HepG2 (cell line): Measurements from ENCODE around the gene LLGL2. TPM values are rescaled to one million over a fixed set of nuclear protein-coding genes. Genes with fewer than 3 reads are reported as not detected.

Source experiments
- ATAC-seq: fragments of 200-7000 bp; cut with Tn5 transposase; 3 replicates; pipeline ENCODE4 v1.9.1; 2020; ENCODE audit warnings: mild to moderate bottlenecking, moderate library complexity
- BruUV-seq: library from RNA; stranded (reverse); fragments of 400-500 nt; replicated peaks from 2 replicates; lab custom pipeline; 2021; lab: Mats Ljungman, UMichigan
- CTCF ChIA-PET: fragments of 300-600 bp; formaldehyde crosslinking; extraction: SDS; loops from one replicate; lab custom pipeline; 2021; ENCODE audit warnings: low total read pairs, inconsistent platforms, low intra/inter-chr PET ratio; lab: Yijun Ruan, JAX
- POLR2A ChIA-PET: fragments of 350-600 bp; sonication (Branson Sonifier 250); formaldehyde crosslinking; loops from one replicate; lab custom pipeline; 2020; ENCODE audit warnings: antibody characterized with exemption, inconsistent platforms; lab: Yijun Ruan, JAX
- DNase-seq: peaks from one replicate; pipeline ENCODE4 v3.0.0-alpha.2; 2015; ENCODE audit warnings: low spot score
- FAIRE-seq: peaks from 3 replicates; lab custom pipeline; 2011; peaks lifted over from hg19 to GRCh38; lab: Jason Lieb, UNC
- H2AFZ ChIP-seq: one replicate; pipeline ENCODE4 v1.6.1; 2011; ENCODE audit warnings: low read length, inconsistent platforms
- H3K27ac ChIP-seq: fragments of 300-600 bp; 3 replicates; pipeline ENCODE4 v1.8.0; 2011; ENCODE audit warnings: mixed run types, mild to moderate bottlenecking, mixed read lengths, low read length, inconsistent platforms; ENCODE audit not compliant: insufficient read depth; ENCODE audit errors: extremely low read length
- H3K27me3 ChIP-seq, 2 experiments: fragments of 200-600 bp in 1 of 2; 2 replicates in 1 of 2; 3 replicates in 1 of 2; pipeline versions ENCODE4 v1.6.0 to v1.8.0; 2011; ENCODE audit warnings: low read length in 2 of 2, mild to moderate bottlenecking in 2 of 2, moderate library complexity in 2 of 2, inconsistent platforms in 1 of 2; ENCODE audit not compliant: insufficient read depth in 2 of 2, control insufficient read depth in 1 of 2
- H3K36me3 ChIP-seq, 2 experiments: fragments of 200-600 bp in 1 of 2; replicated peaks in 1 of 2; 2 replicates in 1 of 2; 3 replicates in 1 of 2; pipeline versions ENCODE4 v1.5.1 to v1.8.0; 2011; ENCODE audit warnings: low read length in 2 of 2, inconsistent platforms in 1 of 2; ENCODE audit not compliant: insufficient read depth in 2 of 2, control insufficient read depth in 1 of 2
- H3K4me1 ChIP-seq: 2 replicates; pipeline ENCODE4 v1.5.1; 2012; ENCODE audit warnings: low read length, inconsistent platforms; ENCODE audit not compliant: insufficient read depth
- H3K4me2 ChIP-seq: 2 replicates; pipeline ENCODE4 v1.6.0; 2011; ENCODE audit warnings: low read depth, low read length, inconsistent platforms
- H3K4me3 ChIP-seq, 3 experiments: fragments of 200-600 bp in 1 of 3; sonication (generic), shearing (Covaris generic) in 1 of 3; replicated peaks in 1 of 3; 2 replicates each; pipeline ENCODE4 v1.5.1; 2011 to 2016; ENCODE audit warnings: low read length in 3 of 3, inconsistent platforms in 2 of 3, low read depth in 2 of 3, mild to moderate bottlenecking in 2 of 3, control low read depth in 1 of 3, mixed read lengths in 1 of 3; ENCODE audit not compliant: insufficient read depth in 1 of 3
- H3K79me2 ChIP-seq: one replicate; pipeline ENCODE4 v1.6.1; 2011; ENCODE audit warnings: low read length, inconsistent platforms; ENCODE audit not compliant: insufficient read depth
- H3K9ac ChIP-seq: 2 replicates; pipeline ENCODE4 v1.6.0; 2011; ENCODE audit warnings: mild to moderate bottlenecking, low read depth, low read length, inconsistent platforms; ENCODE audit not compliant: insufficient read depth
- H3K9me3 ChIP-seq: 2 replicates; pipeline ENCODE4 v1.5.1; 2012; ENCODE audit warnings: mild to moderate bottlenecking, low read length
- H4K20me1 ChIP-seq: 2 replicates; pipeline ENCODE4 v1.6.0; 2011; ENCODE audit warnings: inconsistent platforms, mild to moderate bottlenecking, low read length, moderate library complexity; ENCODE audit not compliant: insufficient read depth
- CCDC6 ChIP-seq: sonication (generic); formaldehyde crosslinking; IDR thresholded peaks from 2 replicates; pipeline ENCODE4 v1.8.1; 2022; ENCODE audit warnings: mild to moderate bottlenecking, missing genetic modification reagents, moderate library complexity
- CERS6 ChIP-seq: sonication (generic); formaldehyde crosslinking; IDR thresholded peaks from 2 replicates; pipeline ENCODE4 v1.5.0; 2020; ENCODE audit warnings: missing genetic modification reagents
- FOXA1 ChIP-seq, 2 experiments: fragments of 450-650 bp in 1 of 2; sonication (generic) in 1 of 2; formaldehyde crosslinking in 1 of 2; IDR thresholded peaks; 2 replicates each; pipeline versions ENCODE4 v1.4.0 to v1.6.1; 2016 to 2020; ENCODE audit warnings: missing genetic modification reagents in 1 of 2
- GZF1 ChIP-seq: sonication (generic); formaldehyde crosslinking; IDR thresholded peaks from 2 replicates; pipeline ENCODE4 v1.5.1; 2020; ENCODE audit warnings: mild to moderate bottlenecking, missing genetic modification reagents
- IRX3 ChIP-seq: sonication (generic); formaldehyde crosslinking; IDR thresholded peaks from 2 replicates; pipeline ENCODE4 v1.8.1; 2023; ENCODE audit warnings: mild to moderate bottlenecking, low read depth, missing genetic modification reagents, borderline replicate concordance
- MAF1 ChIP-seq: sonication (generic); formaldehyde crosslinking; IDR thresholded peaks from 2 replicates; pipeline ENCODE4 v1.5.0; 2020; ENCODE audit warnings: missing genetic modification reagents, borderline replicate concordance
- MED8 ChIP-seq: sonication (generic); formaldehyde crosslinking; IDR thresholded peaks from 2 replicates; pipeline ENCODE4 v1.8.1; 2023; ENCODE audit warnings: mild to moderate bottlenecking, missing genetic modification reagents; ENCODE audit not compliant: insufficient replicate concordance
- MYPOP ChIP-seq: sonication (generic); formaldehyde crosslinking; IDR thresholded peaks from 2 replicates; pipeline ENCODE4 v1.8.1; 2023; ENCODE audit warnings: mild to moderate bottlenecking, moderate library complexity, missing genetic modification reagents
- SRSF4 ChIP-seq: fragments of 200-400 bp; formaldehyde crosslinking; IDR thresholded peaks from one replicate; pipeline ENCODE4 v1.6.1; 2018; ENCODE audit warnings: mild to moderate bottlenecking, low read depth, low read length, moderate library complexity; ENCODE audit not compliant: poor library complexity, severe bottlenecking
- THRA ChIP-seq: sonication (generic); formaldehyde crosslinking; IDR thresholded peaks from 2 replicates; pipeline ENCODE4 v1.4.0; 2020; ENCODE audit warnings: missing genetic modification reagents, borderline replicate concordance
- ZBTB21 ChIP-seq: sonication (generic); formaldehyde crosslinking; IDR thresholded peaks from 2 replicates; pipeline ENCODE4 v1.4.0; 2020; ENCODE audit warnings: missing genetic modification reagents
- ZMYM3 ChIP-seq: sonication (generic); formaldehyde crosslinking; IDR thresholded peaks from 2 replicates; pipeline ENCODE4 v1.5.1; 2020; ENCODE audit warnings: mild to moderate bottlenecking, missing genetic modification reagents
- ZNF646 ChIP-seq: sonication (generic); formaldehyde crosslinking; IDR thresholded peaks from 2 replicates; pipeline ENCODE4 v1.9.0; 2021; ENCODE audit warnings: mild to moderate bottlenecking, missing genetic modification reagents
- ZSCAN22 ChIP-seq: sonication (generic); formaldehyde crosslinking; IDR thresholded peaks from 2 replicates; pipeline ENCODE4 v1.4.0; 2020; ENCODE audit warnings: mild to moderate bottlenecking, missing genetic modification reagents
- WGBS: methylation state at CpG from one replicate; pipeline ENCODE4 v1.1.6; 2017; ENCODE audit warnings: low lambda C conversion rate; 5-methylcytosine and 5-hydroxymethylcytosine counted together
- in situ Hi-C: cut with HindIII; loops from 2 replicates; pipeline ENCODE4 v1.10.0; 2017; ENCODE audit warnings: low pct_unique_long_range_greater_than_20kb; ENCODE audit not compliant: extremely low pct_ligation_motif_present
- intact Hi-C: fragments of 100-400 bp; cut with micrococcal nuclease; formaldehyde crosslinking; loops from one replicate; pipeline ENCODE4 v1.10.0; 2022; ENCODE audit not compliant: unreplicated experiment
- polyA plus RNA-seq, 8 experiments: library from polyadenylated mRNA; depleted of rRNA in 3 of 8; stranded (reverse) in 7 of 8; unstranded in 1 of 8; fragments of >200 nt; fragmentation: Illumina TruSeq in 4 of 8; extraction: Trizol in 4 of 8; gene quantifications; 2 replicates each; pipeline versions ENCODE4 v1.2.1 to v1.2.3, GENCODE V29; 2011 to 2016; ENCODE audit warnings: low read depth in 4 of 8, missing spikeins in 1 of 8, mixed read lengths in 1 of 8; ENCODE audit not compliant: insufficient read depth in 1 of 8
- total RNA-seq, 5 experiments: library from RNA; depleted of rRNA; stranded (reverse); fragments of >200 nt; fragmentation: Illumina TruSeq; extraction: Trizol; gene quantifications; 2 replicates each; pipeline ENCODE4 v1.2.3, GENCODE V29; 2016; ENCODE audit warnings: low read depth in 1 of 5

Gene LLGL2
- total and polyA plus RNA-seq, 2 of the 13 experiments (the other 11 are each of a cell fraction or from before 2014, with no cell fraction given), result 83.0 to 86.7 TPM

- Histone ChIP-seq H3K9me3 (no peaks in the 10 kb centered on the region), H3K27ac (no peak overlapping the region), H4K20me1 (peaks cover 7% of the 10 kb centered on the region; the same call in 1 of the 2 replicates), H3K4me2 (no peak overlapping the region), H3K79me2 (peaks cover 18% of the 10 kb centered on the region), H3K27me3 (no peaks in the 10 kb centered on the region), H3K9ac (no peak overlapping the region), H3K4me1 (peaks cover 13% of the 10 kb centered on the region), H3K36me3 (peaks cover 5 to 23% of the 10 kb centered on the region in 2 experiments; a peak in 4 of 5 replicates), H3K4me3 (no peak overlapping the region), H2AFZ (no peak overlapping the region)
- no peak for FAIRE-seq
- in situ Hi-C loops (no loop called here), intact Hi-C loops (no loop called here)
- 92% methylated on average over 7 of the region's 7 CpGs for WGBS
- ATAC-seq, result no peak
- CTCF ChIA-PET, result no interaction called here
- DNase-seq, result no peak
- POLR2A ChIA-PET, result interaction anchor here (1.3 kb wide), 1 partner anchor 15 kb away, joined by 3 read pairs; the partner anchor contains the start of gene TSEN54
- BruUV-seq, result no TSS peak
- TF ChIP-seq MYPOP (CRISPR knock-in tag), result no peak
- no peak for TF ChIP-seq ZSCAN22 (CRISPR knock-in tag)
- no peak for TF ChIP-seq ZNF646 (CRISPR knock-in tag)
- TF ChIP-seq CERS6 (CRISPR knock-in tag), result no peak
- TF ChIP-seq IRX3, result no peak
- TF ChIP-seq THRA (CRISPR knock-in tag), result no peak
- TF ChIP-seq GZF1 (CRISPR knock-in tag), result no peak
- TF ChIP-seq FOXA1 (IDR thresholded peaks at IDR 0.05), result no peak
- no peak for TF ChIP-seq FOXA1 (CRISPR knock-in tag; IDR thresholded peaks at IDR 0.05)
- no peak for TF ChIP-seq CCDC6 (CRISPR knock-in tag)
- no peak for TF ChIP-seq MAF1 (CRISPR knock-in tag)
- TF ChIP-seq ZBTB21 (CRISPR knock-in tag), result no peak
- no peak for TF ChIP-seq ZMYM3 (CRISPR knock-in tag)
- TF ChIP-seq SRSF4, result no peak
- no peak for TF ChIP-seq MED8
These were observed 6.2 kb downstream of the LLGL2 start for GRCh38 chr17:75531721-75532072.
